ENCODE measurements around the gene FAM124A.

DNA sequence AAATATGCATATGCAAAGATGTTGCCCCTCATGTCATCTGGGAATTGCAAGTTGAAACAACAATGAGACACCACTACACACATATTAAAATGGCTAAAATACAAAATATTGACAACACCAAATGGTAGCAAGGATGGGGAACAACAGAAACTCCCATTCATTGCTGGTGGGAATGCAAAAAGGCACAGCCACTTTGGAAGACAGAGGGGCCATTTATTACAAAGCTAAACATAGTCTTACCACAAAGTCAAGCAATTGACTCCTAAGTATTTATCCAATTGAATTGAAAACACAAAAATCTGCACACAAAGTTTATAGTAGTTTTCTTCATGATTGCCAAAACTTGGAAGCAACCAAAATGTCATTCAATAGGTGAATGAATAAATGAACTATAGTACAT lies 111.2 kb downstream of the FAM124A start:
- TF ChIP-seq, protein P1, sequence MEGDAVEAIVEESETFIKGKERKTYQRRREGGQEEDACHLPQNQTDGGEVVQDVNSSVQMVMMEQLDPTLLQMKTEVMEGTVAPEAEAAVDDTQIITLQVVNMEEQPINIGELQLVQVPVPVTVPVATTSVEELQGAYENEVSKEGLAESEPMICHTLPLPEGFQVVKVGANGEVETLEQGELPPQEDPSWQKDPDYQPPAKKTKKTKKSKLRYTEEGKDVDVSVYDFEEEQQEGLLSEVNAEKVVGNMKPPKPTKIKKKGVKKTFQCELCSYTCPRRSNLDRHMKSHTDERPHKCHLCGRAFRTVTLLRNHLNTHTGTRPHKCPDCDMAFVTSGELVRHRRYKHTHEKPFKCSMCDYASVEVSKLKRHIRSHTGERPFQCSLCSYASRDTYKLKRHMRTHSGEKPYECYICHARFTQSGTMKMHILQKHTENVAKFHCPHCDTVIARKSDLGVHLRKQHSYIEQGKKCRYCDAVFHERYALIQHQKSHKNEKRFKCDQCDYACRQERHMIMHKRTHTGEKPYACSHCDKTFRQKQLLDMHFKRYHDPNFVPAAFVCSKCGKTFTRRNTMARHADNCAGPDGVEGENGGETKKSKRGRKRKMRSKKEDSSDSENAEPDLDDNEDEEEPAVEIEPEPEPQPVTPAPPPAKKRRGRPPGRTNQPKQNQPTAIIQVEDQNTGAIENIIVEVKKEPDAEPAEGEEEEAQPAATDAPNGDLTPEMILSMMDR (IDR thresholded peaks at IDR 0.05), result no peak
- TF ChIP-seq EP300 (IDR thresholded peaks at IDR 0.05) (no peak), POLR2A (IDR thresholded peaks at IDR 0.05) (no peak), POLR2AphosphoS5 (IDR thresholded peaks at IDR 0.05) (no peak)
